GM12873 (cell line): Measurements from ENCODE around the gene SIPA1L3.

Source experiments
- CTCF ChIP-seq: IDR thresholded peaks from 2 replicates; pipeline ENCODE4 v1.5.1; 2012; ENCODE audit warnings: low read depth, mild to moderate bottlenecking, moderate library complexity, low read length, control low read depth; ENCODE audit not compliant: insufficient read depth; ENCODE audit errors: missing control alignments

The SIPA1L3 gene

GRCh38 chr19:38145623-38146022 lies 238.6 kb downstream of the SIPA1L3 start:
- TF ChIP-seq CTCF = no peak

- no peak for TF ChIP-seq CTCF
Observed at GRCh38 chr19:38148337-38148736, 241.3 kb downstream of the SIPA1L3 start.

- TF ChIP-seq CTCF = no peak
Observed at GRCh38 chr19:38149661-38150061, 242.7 kb downstream of the SIPA1L3 start.

GRCh38 chr19:38151242-38151641 lies 244.2 kb downstream of the SIPA1L3 start:
- TF ChIP-seq CTCF = no peak

GRCh38 chr19:38152461-38153379 lies 245.7 kb downstream of the SIPA1L3 start:
- TF ChIP-seq CTCF = no peak

GRCh38 chr19:38155453-38155852 lies 248.4 kb downstream of the SIPA1L3 start:
- TF ChIP-seq CTCF = no peak

GRCh38 chr19:38158730-38159129 lies 251.7 kb downstream of the SIPA1L3 start:
- TF ChIP-seq CTCF = no peak
